NCI-H187 treated with DMSO at 0.1 percent for 48 hours (cell line): Measurements from ENCODE around the gene NELFB.

Experiments
- DNase-seq: peaks from one replicate; lab custom pipeline; 2025; lab: John Stamatoyannopoulos, UW

The NELFB gene

DNA sequence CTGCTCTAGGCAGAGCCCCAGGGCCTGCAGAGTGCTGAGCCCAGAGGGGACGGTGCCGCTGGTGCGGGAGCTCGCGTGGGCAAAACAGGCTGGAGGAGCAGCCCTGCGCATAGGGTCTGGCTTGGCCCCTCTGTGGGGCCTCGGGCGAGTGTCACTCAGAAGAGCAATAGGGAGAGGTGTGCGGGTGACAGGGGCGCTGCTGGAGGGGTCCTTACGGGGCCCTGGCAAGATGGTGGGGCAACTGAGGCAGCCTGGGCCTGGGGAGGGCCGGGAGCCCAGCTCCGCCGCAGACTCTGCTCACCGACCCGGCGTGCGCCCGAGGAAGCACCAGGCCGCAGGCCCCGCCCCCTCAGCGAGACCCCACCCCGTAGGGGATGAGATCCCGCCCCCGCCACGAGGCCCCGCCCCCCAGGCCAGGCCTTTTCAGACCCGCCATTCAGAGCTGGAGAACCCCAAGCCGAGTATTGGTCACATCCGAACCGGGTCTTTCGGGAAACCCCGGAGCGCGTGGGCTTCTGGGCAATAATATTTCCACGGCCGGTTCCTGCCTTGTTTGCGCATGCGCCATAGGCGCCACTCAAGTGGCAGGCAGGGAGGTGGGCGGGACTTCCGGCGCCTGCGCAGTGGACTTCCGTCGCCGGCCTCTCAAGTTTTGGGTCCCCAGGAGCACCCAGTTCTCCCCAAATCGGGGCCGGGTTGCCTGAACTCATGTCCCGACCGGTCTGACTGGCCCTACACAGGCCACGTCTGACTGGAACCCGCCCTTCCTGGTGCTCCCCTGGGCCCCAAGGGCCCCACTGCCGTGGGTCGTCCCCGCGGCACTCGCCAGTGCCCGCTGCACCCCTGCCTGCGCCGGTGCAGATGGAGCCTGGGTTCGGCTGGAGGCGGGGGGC, 31.8 kb upstream of the NELFB start:
- DNase-seq: peak; percentile 72

DNA sequence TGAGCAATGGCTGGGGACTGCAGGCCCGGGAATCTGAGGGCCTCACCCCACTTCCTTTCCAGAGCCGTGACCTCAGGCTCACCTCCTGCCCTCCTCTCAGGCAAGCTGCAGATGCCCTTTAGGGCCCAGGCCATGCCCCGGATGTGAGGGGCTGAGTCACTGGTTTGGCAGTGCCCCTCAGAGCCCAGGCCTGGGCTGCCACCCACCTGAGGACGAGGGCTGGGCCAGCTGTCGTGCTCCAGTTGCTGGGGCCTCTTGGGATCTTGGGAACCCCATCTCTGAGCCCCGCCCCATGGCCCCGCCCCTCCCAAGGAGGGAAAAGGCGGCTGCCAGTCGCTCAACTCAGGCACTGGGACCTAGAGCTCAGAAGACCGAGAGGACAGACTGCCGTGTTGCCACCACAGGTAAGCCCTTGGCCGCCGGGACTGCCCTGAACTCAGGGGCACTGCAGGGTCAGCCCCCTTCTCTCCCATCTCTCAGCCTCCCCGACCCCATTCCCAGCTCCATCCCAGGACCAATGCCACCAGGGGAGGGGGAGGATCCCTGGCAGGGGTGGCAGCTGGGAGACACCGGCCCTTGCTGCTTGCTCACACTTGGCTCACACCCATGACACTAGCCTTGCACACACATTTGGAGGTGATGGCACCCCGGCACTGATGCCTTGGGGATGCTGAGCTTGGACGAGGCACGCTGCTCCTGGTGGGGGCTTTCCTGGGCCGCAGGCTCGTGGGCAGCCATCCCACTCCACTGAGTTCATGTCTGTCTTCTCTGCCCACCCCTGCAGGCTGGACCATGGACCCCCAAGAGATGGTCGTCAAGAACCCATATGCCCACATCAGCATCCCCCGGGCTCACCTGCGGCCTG, 30.1 kb upstream of the NELFB start, which contains the start of gene CYSRT1:
TSS of gene CYSRT1 (plus strand) at position 345 of the 865 bp plus-strand sequence. CDS start at position 793, 448 bp downstream.
- DNase-seq: no peak

DNA sequence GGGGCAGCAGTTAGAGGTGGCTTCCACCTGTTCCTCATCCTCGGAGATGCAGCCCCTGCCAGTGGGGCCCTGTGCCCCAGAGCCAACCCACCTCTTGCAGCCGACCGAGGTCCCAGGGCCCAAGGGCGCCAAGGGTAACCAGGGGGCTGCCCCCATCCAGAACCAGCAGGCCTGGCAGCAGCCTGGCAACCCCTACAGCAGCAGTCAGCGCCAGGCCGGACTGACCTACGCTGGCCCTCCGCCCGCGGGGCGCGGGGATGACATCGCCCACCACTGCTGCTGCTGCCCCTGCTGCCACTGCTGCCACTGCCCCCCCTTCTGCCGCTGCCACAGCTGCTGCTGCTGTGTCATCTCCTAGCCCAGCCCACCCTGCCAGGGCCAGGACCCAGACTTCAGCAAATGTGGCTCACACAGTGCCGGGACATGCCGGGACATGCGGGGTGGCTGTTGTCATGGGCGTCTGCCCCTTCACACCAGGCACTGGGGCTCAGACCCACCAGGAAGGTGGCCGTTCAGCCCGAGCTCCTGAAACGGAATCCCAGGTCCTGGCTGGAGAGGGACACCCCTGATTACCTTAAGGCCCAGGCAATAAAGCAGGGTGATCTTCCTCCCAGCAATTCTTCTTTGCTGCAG, 29.3 kb upstream of the NELFB start:
- DNase-seq: no peak

DNA sequence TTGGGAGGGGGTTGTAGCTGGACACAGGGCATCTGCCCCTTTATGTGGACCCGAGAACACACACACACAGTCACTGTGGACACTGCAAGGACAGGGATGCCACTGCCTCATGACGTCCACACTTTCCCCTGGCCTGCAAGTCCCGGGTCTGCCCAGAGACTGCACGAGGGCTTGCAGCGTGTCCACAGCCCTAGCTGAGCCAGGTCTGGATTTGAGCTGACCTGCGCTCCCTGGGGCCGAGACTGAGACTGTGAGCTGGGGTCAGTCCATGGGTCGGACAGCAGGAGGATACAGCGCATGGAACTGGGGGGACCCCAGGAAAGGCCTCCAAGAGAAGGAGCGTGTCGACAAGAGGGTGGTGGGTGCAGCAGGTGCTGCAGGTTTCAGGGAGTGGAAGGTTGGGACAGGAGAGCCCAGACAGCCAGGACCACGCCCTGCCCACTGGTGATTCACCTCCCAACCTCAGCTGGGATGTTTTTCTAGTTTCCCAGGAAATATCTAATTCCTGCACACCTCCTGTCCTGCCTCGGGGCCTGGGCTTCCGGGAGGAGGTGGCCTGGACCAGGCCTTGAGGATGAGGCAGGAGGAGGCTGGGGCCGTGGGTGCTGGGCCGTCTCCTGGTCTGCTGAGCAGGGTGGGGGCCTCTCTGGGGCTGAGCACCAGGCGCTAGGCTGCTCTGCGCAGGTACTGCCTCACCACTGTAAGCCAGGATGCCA, 28.6 kb upstream of the NELFB start:
- DNase-seq: no peak

DNA sequence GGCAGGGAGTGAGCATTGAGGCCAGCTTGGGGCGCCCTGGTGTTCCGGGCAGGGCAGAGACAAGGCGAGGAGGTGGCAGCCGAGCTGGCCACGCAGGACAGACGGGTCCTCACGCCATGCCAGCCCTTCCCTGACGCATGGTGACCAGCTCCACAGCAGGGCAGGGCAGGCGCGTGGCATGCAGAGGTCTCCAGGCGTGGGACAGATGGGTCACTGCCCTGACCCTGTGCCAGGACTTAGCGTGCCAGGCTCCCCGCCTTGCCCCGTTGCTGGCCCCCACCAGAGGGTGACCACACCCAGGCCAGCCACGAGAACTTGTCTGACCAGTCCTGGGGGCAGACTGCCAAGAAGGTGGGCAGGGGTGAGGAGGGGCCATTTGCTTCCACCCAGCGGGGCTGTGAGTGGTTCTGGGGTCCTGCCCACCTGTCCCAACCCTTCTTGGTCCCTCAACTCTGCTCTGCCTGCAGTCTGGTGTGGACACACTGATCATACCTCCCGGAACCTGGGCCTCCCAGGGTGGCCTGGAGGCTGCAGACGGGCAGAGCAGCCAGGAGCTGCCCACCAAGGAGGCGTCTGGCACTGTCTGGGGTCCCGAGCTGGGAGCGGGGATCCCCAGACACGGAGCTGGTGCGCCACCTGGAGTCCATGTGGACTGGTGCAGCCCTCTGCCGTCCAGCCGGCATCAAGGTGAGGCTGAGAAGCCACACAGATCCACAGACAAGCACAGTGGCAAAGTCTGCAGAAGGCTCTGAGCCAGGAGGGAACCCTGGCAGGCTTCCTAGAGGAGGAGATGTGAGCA, 27.9 kb upstream of the NELFB start, which contains the start of gene RNF224:
TSS of gene RNF224 (plus strand) at position 449 of the 799 bp plus-strand sequence. CDS start 834 bp downstream, outside the sequence.
- DNase-seq: no peak

DNA sequence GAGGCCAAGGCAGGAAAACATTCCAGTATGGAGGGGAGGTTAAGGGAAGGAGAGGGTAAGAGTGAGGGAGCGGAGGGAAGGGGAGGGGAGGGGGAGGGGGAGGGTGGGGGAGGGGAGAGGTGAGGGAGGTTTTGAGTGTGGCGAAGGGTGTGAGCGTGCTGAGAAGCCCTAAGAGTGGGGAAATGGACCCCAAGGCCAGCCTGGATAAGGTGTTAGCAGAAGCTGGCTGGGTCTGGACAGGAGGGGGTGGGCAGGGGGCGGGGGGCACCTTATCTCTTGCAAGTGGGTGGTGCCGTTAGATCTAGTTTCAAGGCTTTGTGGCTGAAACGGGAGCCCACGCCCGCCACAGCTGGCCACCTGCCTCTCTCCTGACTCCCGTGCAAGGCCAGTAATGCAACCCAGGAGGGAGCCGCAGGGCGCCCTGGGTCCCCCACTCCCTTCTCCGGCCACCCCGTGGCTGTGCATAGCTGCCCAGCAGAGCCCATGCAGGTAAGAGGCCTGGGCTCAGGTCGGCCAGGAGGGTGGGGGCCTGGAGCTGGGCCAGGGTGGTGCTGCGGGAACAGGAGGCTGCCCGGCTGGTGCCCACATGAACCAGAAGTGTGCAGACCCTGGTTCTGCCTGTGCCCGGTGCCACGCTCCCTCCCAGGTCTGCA, 27.1 kb upstream of the NELFB start:
- no peak for DNase-seq

DNA sequence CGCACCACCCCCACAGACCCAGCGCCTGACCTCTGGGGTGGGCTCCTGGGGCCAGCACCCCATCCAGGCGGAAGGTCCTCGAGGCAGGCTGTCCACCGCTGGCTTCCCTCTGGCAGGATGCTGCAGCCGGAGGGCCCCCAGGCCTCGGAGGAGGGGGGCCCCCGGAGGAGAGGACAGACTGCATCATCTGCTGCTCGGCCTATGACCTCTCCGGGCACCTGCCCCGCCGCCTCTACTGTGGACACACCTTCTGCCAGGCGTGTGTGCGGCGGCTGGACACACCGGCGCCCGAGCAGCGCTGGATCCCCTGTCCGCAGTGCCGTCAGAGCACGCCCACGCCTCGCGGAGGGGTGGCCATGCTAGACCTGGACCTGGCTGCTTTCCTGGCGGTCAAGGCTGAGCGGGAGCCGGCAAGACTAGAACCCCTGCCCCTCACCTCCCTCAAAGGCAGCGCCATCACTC, 26.6 kb upstream of the NELFB start:
- DNase-seq: no peak

DNA sequence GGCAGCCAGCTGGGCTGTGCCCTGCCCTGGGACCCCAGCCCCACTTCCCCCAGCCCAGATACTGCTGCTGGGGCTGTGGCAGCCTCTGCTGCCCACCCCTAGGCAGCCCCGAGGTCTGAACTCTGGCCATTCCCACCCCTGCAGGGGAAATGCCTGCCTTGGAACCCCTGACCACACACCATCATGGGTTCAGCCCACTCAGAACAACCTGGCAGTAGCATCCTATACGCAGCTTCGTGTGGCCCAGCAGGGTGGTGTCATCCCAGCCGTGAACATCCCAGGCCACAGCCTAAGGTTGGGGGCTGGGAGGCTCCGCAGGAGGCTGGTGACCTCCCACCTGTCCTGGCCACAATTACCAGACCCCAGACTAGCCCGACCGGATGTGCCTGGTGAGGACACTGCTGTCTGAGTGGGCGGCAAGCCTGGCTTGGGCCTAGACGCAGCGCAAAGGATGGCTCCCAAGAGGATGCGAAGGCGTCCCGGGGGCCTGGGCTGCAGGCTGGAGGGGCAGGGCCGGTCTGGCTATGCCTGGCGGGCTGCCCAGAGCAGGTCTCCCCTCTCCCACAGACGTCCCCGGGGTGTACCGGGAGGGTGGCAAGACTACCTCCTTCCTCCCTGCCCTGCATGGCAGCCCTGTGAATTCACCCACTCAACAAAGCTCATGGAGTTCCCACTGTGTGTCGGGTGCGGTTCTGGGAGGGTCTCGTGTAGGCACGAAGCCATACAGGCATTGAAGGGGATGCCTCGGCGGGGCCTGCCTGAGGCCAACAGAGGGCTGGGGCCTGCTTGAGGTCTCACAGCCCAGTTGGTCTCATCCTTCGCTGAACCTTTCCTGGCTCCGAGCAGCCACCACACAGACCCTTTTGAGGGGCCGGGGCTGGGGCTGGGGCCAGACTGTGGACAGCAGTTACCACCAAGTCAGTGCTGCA, 25.9 kb upstream of the NELFB start:
- no peak for DNase-seq

DNA sequence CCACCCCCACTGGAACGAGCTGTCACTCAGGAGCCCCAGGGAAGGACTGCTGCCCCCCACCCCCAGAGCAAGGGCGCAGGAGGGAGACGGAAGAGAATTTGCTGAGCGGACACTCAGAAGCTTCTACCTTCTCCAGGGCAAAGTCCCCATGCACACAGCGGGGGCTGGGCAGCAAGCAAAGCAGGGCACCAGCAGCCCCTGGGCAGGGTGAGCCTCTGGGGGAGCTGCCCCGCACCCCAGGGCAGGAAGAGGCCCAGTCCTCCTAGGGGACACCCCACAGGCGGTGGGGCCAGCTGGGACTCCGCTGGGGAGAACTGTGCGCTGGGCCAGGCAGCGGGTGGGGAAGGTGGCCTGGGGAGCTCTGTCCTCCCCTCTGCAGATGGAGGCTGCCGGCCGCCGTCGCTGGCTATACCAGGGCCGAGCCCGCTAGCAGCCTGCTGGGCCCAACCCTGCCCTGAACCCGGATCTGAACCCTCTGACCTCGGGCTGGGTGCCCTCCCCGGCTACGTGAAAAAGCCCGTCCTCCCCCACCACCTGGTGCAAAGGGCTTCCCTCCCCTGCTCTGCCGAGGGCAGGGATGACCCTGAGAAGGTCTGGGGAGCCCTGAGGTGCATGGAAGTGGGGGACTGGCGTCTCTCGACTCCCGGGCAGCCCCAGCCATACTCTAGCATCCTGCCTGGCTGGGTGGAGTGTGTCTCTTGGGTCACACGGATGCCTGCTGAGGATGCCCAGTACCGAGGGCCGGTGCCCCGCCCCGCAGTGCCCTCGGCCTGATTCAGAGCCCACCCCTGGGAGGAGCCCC, 25.0 kb upstream of the NELFB start:
- DNase-seq: no peak

DNA sequence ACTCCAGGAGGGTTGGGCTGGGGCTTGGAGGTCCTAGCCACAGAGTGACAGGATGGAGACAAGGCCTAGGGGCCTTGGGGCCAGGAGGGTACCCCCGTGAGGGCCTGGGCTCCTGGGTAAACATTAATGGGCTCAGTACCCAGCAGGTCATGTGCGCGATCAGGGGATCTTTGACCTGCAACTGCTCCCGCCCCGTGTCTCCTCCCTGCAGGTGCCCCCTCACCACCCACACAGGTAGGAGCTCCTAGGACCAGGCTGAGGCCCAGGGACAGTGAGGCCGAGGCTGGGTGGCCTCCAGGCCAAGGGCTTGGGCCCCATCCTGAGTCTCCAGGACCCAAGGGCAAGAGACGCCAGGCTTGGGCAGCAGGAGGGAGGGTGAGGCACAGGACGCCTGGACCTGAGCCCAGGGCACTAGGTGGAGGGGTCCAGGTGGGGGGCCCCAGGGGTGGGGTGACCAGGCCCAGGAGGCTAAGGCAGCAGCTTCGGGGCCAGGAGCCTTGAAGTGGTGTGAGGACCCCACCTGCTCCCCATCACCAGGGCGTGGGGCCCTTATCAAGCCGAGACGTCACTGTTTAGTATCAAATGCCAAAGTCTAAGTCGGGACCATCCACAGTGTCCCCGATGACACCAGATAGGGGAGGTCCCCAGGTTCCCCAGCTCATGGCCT, 24.3 kb upstream of the NELFB start, which contains the start of gene SLC34A3:
TSS of gene SLC34A3 (plus strand) at position 197 of the 667 bp plus-strand sequence. CDS start 802 bp downstream, outside the sequence.
- DNase-seq: no peak

DNA sequence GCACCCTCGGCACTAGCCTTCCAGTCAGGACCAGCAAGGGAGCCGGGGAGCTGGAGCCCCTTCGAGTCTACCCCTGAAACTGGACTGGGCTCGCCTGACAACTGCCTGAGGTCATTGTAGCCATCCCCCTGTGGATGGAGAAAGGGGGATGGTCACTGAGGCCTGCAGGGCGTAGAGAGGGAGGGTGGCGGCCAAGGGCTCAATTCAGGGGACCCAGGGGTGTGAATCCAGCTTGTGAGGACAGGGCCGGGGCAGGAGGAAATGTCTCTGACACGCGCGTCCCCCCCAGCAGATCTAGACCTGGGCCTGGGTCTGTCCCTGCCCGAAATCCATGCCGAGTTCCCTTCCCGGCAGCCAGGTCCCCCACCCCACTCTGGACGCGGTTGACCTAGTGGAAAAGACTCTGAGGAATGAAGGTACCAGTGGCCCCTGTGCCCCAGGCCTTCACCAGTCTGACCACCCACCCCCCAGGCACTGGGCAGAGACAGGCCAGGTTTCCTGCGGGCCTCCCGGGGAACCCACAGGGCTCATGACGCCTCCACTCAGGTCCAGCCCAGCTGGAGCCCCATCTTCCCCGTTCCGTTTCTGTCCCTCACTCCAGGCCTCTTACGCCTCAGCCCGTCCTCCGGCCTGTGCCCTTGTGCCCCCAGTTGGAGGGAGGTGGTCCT, 23.6 kb upstream of the NELFB start:
- no peak for DNase-seq

DNA sequence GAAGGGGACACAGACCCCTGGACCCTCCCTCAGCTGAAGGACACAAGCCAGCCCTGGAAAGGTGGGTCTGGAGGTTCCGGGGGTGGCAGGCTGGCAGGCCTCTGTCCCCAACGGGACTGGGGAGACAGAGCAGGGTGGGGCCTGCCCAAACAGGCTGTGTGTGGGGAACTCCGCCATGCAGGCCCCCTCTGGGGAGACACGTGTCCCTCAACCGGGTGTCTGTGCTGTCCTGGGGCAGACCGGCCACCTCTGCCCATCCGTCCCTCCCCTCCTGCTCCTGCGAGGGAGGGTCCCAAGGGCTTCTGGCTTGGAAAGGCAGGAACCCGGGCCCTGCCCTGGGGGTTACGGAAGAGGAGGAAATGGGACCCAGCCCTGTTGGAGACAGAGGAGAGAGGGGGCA, 23.0 kb upstream of the NELFB start:
- DNase-seq: no peak

DNA sequence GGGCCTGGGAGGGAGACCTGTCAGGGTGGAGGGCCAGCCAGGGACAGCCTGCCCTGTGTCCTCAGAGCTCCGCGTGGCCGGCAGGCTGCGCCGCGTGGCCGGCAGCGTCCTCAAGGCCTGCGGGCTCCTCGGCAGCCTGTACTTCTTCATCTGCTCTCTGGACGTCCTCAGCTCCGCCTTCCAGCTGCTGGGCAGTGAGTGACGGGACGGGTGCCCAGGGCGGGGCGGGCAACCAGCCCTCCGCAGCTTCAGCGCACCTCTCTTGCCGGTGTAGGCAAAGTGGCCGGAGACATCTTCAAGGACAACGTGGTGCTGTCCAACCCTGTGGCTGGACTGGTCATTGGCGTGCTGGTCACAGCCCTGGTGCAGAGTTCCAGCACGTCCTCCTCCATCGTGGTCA, 22.6 kb upstream of the NELFB start:
- DNase-seq: no peak

DNA sequence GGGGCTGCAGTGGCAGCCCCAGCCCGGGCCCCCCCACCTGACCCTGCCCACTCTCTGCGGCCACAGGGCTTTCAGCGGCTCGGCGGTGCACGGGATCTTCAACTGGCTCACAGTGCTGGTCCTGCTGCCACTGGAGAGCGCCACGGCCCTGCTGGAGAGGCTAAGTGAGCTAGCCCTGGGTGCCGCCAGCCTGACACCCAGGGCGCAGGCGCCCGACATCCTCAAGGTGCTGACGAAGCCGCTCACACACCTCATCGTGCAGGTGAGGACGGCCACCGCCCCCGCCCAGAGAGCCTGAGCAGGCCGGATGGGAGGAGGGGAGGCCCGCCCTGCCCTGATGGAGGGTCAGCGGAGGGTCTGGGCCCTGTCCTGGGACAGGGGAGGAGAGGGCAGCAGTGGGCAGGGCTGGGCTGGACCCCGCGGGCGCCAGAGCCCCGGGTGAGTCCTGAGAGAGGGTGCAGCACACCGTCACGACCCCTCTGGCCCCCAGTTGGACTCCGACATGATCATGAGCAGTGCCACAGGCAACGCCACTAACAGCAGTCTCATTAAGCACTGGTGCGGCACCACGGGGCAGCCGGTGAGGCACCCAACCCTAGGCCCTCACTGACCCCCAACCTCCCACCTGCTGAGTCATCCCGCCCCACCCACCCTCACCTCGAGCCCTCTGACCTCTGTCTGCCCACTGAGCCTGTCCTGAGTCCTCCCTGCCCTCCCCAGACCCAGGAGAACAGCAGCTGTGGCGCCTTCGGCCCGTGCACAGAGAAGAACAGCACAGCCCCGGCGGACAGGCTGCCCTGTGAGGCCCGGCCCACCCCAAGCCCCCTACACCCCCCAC, 21.8 kb upstream of the NELFB start:
- no peak for DNase-seq

DNA sequence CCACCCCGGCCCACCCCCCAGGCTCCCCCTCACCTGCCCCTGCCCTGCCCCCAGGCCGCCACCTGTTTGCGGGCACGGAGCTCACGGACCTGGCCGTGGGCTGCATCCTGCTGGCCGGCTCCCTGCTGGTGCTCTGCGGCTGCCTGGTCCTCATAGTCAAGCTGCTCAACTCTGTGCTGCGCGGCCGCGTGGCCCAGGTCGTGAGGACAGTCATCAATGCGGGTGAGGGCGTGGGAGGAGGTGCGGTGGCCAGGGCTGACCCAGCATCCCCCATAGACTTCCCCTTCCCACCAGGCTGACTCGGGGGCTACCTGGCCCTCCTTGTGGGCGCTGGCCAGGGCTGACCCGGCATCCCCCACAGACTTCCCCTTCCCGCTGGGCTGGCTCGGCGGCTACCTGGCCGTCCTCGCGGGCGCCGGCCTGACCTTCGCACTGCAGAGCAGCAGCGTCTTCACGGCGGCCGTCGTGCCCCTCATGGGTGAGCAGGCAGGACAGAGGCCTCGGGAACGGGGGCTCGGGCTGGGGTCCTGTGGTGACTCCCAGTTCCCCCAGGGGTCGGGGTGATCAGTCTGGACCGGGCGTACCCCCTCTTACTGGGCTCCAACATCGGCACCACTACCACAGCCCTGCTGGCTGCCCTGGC, 21.0 kb upstream of the NELFB start:
- no peak for DNase-seq
